GM18520 (cell line): ENCODE data around the gene TMEM237.

Experiments used
- ATAC-seq: cut with Tn5 transposase; IDR thresholded peaks from one replicate; pipeline ENCODE4 v1.9.1; 2021; ENCODE audit not compliant: unreplicated experiment

Gene TMEM237

GRCh38 chr2:201642579-201643215 lies 606 bp downstream of the TMEM237 start:
- ATAC-seq, result peak; percentile 78

- no peak for ATAC-seq
Observed at GRCh38 chr2:201642086-201642578, 1.2 kb downstream of the TMEM237 start.

- no peak for ATAC-seq
Observed at GRCh38 chr2:201639205-201639604, 4.1 kb downstream of the TMEM237 start.

- no peak for ATAC-seq
Observed at GRCh38 chr2:201638326-201638725, 5.0 kb downstream of the TMEM237 start.

GRCh38 chr2:201633661-201634249 lies 9.5 kb downstream of the TMEM237 start:
- no peak for ATAC-seq

- ATAC-seq, result no peak
Observed at GRCh38 chr2:201631041-201631440, 12.3 kb downstream of the TMEM237 start.

- ATAC-seq, result no peak
Observed at GRCh38 chr2:201630577-201630976, 12.7 kb downstream of the TMEM237 start.

GRCh38 chr2:201628545-201628944 lies 14.8 kb downstream of the TMEM237 start:
- no peak for ATAC-seq

- ATAC-seq, result no peak
Observed at GRCh38 chr2:201622306-201622970, 20.9 kb downstream of the TMEM237 start.

- ATAC-seq, result no peak
Observed at GRCh38 chr2:201621293-201621999, 21.9 kb downstream of the TMEM237 start.

GRCh38 chr2:201618744-201619662 lies 24.3 kb downstream of the TMEM237 start:
- ATAC-seq, result no peak

GRCh38 chr2:201608021-201608420 lies 35.3 kb downstream of the TMEM237 start:
- no peak for ATAC-seq

GRCh38 chr2:201607568-201607967 lies 35.7 kb downstream of the TMEM237 start:
- ATAC-seq, result no peak

GRCh38 chr2:201600906-201601305 lies 42.4 kb downstream of the TMEM237 start:
- no peak for ATAC-seq

- ATAC-seq, result no peak
Observed at GRCh38 chr2:201597397-201597796, 45.9 kb downstream of the TMEM237 start.

GRCh38 chr2:201580486-201580885 lies 62.8 kb downstream of the TMEM237 start:
- no peak for ATAC-seq

- ATAC-seq, result no peak
Observed at GRCh38 chr2:201579536-201579935, 63.8 kb downstream of the TMEM237 start.

- ATAC-seq, result no peak
Observed at GRCh38 chr2:201575971-201576370, 67.3 kb downstream of the TMEM237 start.

GRCh38 chr2:201574766-201575165 lies 68.5 kb downstream of the TMEM237 start:
- no peak for ATAC-seq

- ATAC-seq, result no peak
Observed at GRCh38 chr2:201572846-201573508, 70.3 kb downstream of the TMEM237 start.
